ENCODE data around the gene CNOT4.
"Not testable (repeated sequence)": the region's sequence is repeated elsewhere in the genome, so short reads cannot be mapped to it uniquely, and the experiment has no call there.

The CNOT4 gene

GRCh38 chr7:135355377-135356048 is 154.4 kb downstream of the CNOT4 start:
- DNase-seq, result no peak

GRCh38 chr7:135353832-135354231 is 156.1 kb downstream of the CNOT4 start:
- DNase-seq, result no peak

- DNase-seq, result no peak
Measured at GRCh38 chr7:135352285-135352684, 157.6 kb downstream of the CNOT4 start.

GRCh38 chr7:135351070-135351469 is 158.8 kb downstream of the CNOT4 start:
- DNase-seq, result not testable (repeated sequence)

GRCh38 chr7:135349746-135350145 is 160.2 kb downstream of the CNOT4 start:
- no peak for DNase-seq

GRCh38 chr7:135348493-135348892 is 161.4 kb downstream of the CNOT4 start:
- no peak for DNase-seq

GRCh38 chr7:135343361-135343760 is 166.5 kb downstream of the CNOT4 start:
- no peak for DNase-seq

GRCh38 chr7:135342887-135343286 is 167.0 kb downstream of the CNOT4 start:
- DNase-seq, result no peak

GRCh38 chr7:135341049-135341448 is 168.9 kb downstream of the CNOT4 start:
- no peak for DNase-seq

GRCh38 chr7:135337977-135338550 is 171.8 kb downstream of the CNOT4 start:
- no peak for DNase-seq

GRCh38 chr7:135337506-135337905 is 172.4 kb downstream of the CNOT4 start:
- DNase-seq, result no peak

GRCh38 chr7:135335628-135336139 is 174.2 kb downstream of the CNOT4 start:
- no peak for DNase-seq

GRCh38 chr7:135334830-135335543 is 174.9 kb downstream of the CNOT4 start:
- no peak for DNase-seq

- DNase-seq, result no peak
Measured at GRCh38 chr7:135333946-135334345, 176.0 kb downstream of the CNOT4 start.

- no peak for DNase-seq
Measured at GRCh38 chr7:135333200-135333599, 176.7 kb downstream of the CNOT4 start.

GRCh38 chr7:135330088-135330487 is 179.8 kb downstream of the CNOT4 start:
- no peak for DNase-seq

GRCh38 chr7:135328526-135328925 is 181.4 kb downstream of the CNOT4 start:
- no peak for DNase-seq

GRCh38 chr7:135328053-135328452 is 181.8 kb downstream of the CNOT4 start:
- DNase-seq, result no peak

- no peak for DNase-seq
Measured at GRCh38 chr7:135327458-135327857, 182.4 kb downstream of the CNOT4 start.

GRCh38 chr7:135326636-135327280 is 183.1 kb downstream of the CNOT4 start:
- no peak for DNase-seq

- DNase-seq, result no peak
Measured at GRCh38 chr7:135322571-135323340, 187.1 kb downstream of the CNOT4 start.

GRCh38 chr7:135321556-135321955 is 188.3 kb downstream of the CNOT4 start:
- DNase-seq, result no peak

GRCh38 chr7:135320953-135321352 is 188.9 kb downstream of the CNOT4 start:
- DNase-seq, result not testable (repeated sequence)
